Measurements from ENCODE around the gene GOLGA6D.
"Not testable (repeated sequence)": the region's sequence is repeated elsewhere in the genome, so short reads cannot be mapped to it uniquely, and the experiment has no call there.

- not testable (repeated sequence) for TF ChIP-seq CTCF (IDR thresholded peaks at IDR 0.05); POLR2A (IDR thresholded peaks at IDR 0.05; ENCODE audit: low read depth); POLR2AphosphoS5 (IDR thresholded peaks at IDR 0.05)
These were observed 7.0 kb upstream of the GOLGA6D start for GRCh38 chr15:75275617-75276016.

All from esophagus muscularis mucosa (tissue), 3 donors.